Mesothelial cell of epicardium (in vitro differentiated cells): ENCODE results near the gene ANAPC2. TPM values are rescaled to one million over a fixed set of nuclear protein-coding genes. Genes with fewer than 3 reads are reported as not detected.

Source experiments
- DNase-seq, 2 experiments: peaks; one replicate each; pipeline ENCODE4 v3.0.0; 2021; ENCODE audit warnings: low spot score in 2 of 2; ENCODE audit not compliant: unreplicated experiment in 2 of 2
- H3K27ac Mint-ChIP-seq: 2 replicates; pipeline ENCODE4 v1.8.0; 2021; ENCODE audit warnings: mixed read lengths
- H3K27me3 Mint-ChIP-seq: 2 replicates; pipeline ENCODE4 v1.8.0; 2021; ENCODE audit warnings: low read depth, mixed read lengths
- H3K36me3 Mint-ChIP-seq: 2 replicates; pipeline ENCODE4 v1.8.0; 2021; ENCODE audit warnings: mixed read lengths
- H3K4me1 Mint-ChIP-seq: 2 replicates; pipeline ENCODE4 v1.8.0; 2021; ENCODE audit warnings: mixed read lengths
- H3K4me3 Mint-ChIP-seq: 2 replicates; pipeline ENCODE4 v1.8.0; 2021; ENCODE audit warnings: mild to moderate bottlenecking, moderate library complexity, mixed read lengths
- H3K9me3 Mint-ChIP-seq: 2 replicates; pipeline ENCODE4 v1.8.0; 2021; ENCODE audit warnings: mixed read lengths
- CTCF ChIP-seq: fragments of 200-600 bp; sonication (generic); IDR thresholded peaks from one replicate; pipeline ENCODE4 v1.5.0; 2021; ENCODE audit warnings: antibody characterized with exemption; ENCODE audit not compliant: unreplicated experiment
- total RNA-seq: library from RNA; stranded (reverse); gene quantifications from 3 replicates; pipeline ENCODE4 v1.2.1, GENCODE V29; 2021

The ANAPC2 gene
- total RNA-seq, 1 donor from 2014 or later, result 89.3 TPM

- H3K36me3 Mint-ChIP-seq, result no peaks in the 10 kb centered on the region
- no peaks in the 10 kb centered on the region for H3K4me1 Mint-ChIP-seq
- peaks cover 33% of the 10 kb centered on the region for H3K27me3 Mint-ChIP-seq
- H3K9me3 Mint-ChIP-seq, result no peaks in the 10 kb centered on the region
- no peak overlapping the region for H3K27ac Mint-ChIP-seq
- H3K4me3 Mint-ChIP-seq, result no peak overlapping the region
- TF ChIP-seq CTCF, result no peak
- DNase-seq, result no peak
Observed at GRCh38 chr9:137150617-137151457, 37.5 kb downstream of the ANAPC2 start.

GRCh38 chr9:137149942-137150616 lies 38.3 kb downstream of the ANAPC2 start:
- Mint-ChIP-seq H3K4me3 (no peak overlapping the region), H3K36me3 (no peaks in the 10 kb centered on the region), H3K4me1 (no peaks in the 10 kb centered on the region), H3K27ac (no peak overlapping the region), H3K9me3 (no peaks in the 10 kb centered on the region), H3K27me3 (peaks cover 26% of the 10 kb centered on the region)
- no peak for DNase-seq
- TF ChIP-seq CTCF, result no peak

GRCh38 chr9:137149363-137149762 lies 39.0 kb downstream of the ANAPC2 start:
- no peak overlapping the region for H3K27ac Mint-ChIP-seq
- H3K36me3 Mint-ChIP-seq, result no peaks in the 10 kb centered on the region
- DNase-seq, result no peak
- no peaks in the 10 kb centered on the region for H3K4me1 Mint-ChIP-seq
- no peak overlapping the region for H3K4me3 Mint-ChIP-seq
- peaks cover 19% of the 10 kb centered on the region for H3K27me3 Mint-ChIP-seq
- no peaks in the 10 kb centered on the region for H3K9me3 Mint-ChIP-seq
- TF ChIP-seq CTCF, result no peak

GRCh38 chr9:137148661-137149060 lies 39.7 kb downstream of the ANAPC2 start:
- TF ChIP-seq CTCF, result no peak
- no peak for DNase-seq
- Mint-ChIP-seq H3K27me3 (peaks cover 25% of the 10 kb centered on the region), H3K4me3 (no peak overlapping the region), H3K9me3 (no peaks in the 10 kb centered on the region), H3K27ac (no peak overlapping the region), H3K4me1 (no peaks in the 10 kb centered on the region), H3K36me3 (no peaks in the 10 kb centered on the region)

- no peak overlapping the region for H3K27ac Mint-ChIP-seq
- H3K36me3 Mint-ChIP-seq, result no peaks in the 10 kb centered on the region
- H3K27me3 Mint-ChIP-seq, result peaks cover 29% of the 10 kb centered on the region
- H3K4me1 Mint-ChIP-seq, result no peaks in the 10 kb centered on the region
- no peak for TF ChIP-seq CTCF
- H3K4me3 Mint-ChIP-seq, result no peak overlapping the region
- no peak for DNase-seq
- no peaks in the 10 kb centered on the region for H3K9me3 Mint-ChIP-seq
Observed at GRCh38 chr9:137148242-137148641, 40.1 kb downstream of the ANAPC2 start.
